ENCODE data around the gene JDP2. TPM values are rescaled to one million over a fixed set of nuclear protein-coding genes. Genes with fewer than 3 reads are reported as not detected.

Gene JDP2
- total and polyA plus RNA-seq, 8 donors, result 6.6 to 25.8 (median 11.3) TPM

GRCh38 chr14:75456997-75457335 lies 29.1 kb downstream of the JDP2 start:
- TF ChIP-seq CTCF (IDR thresholded peaks at IDR 0.05), result no peak
- no peak for DNase-seq
- intact Hi-C loops (cut with DNase I), result no loop called here
- Histone ChIP-seq H3K27ac (peak overlapping the region; percentile 10 to 92 (median 46)), H3K36me3 (peaks cover 0 to 7% (median 0%) of the 10 kb centered on the region in 3 donors), H3K27me3 (no peaks in the 10 kb centered on the region), H3K9me3 (no peaks in the 10 kb centered on the region), H3K4me1 (peaks cover 30 to 65% (median 55%) of the 10 kb centered on the region in 3 donors), H3K4me3 (no peak overlapping the region)
- no peak for FAIRE-seq
- WGBS, 2 donors, result 46 to 58% methylated on average over 5 of the region's 5 CpGs
- no peak for ATAC-seq

GRCh38 chr14:75457648-75458165 lies 29.9 kb downstream of the JDP2 start:
- no peak for TF ChIP-seq CTCF (IDR thresholded peaks at IDR 0.05)
- Histone ChIP-seq H3K9me3 (no peaks in the 10 kb centered on the region), H3K36me3 (peaks cover 0 to 11% (median 0%) of the 10 kb centered on the region in 3 donors), H3K27me3 (no peaks in the 10 kb centered on the region), H3K27ac (peak overlapping the region; percentile 10 to 92 (median 46)), H3K4me3 (no peak overlapping the region), H3K4me1 (peaks cover 22 to 58% (median 50%) of the 10 kb centered on the region in 3 donors)
- intact Hi-C loops (cut with DNase I), result no loop called here
- WGBS, 2 donors, result 75 to 79% methylated on average over 10 of the region's 10 CpGs
- ATAC-seq (no peak), DNase-seq (no peak), FAIRE-seq (no peak)

GRCh38 chr14:75458305-75458704 lies 30.5 kb downstream of the JDP2 start:
- WGBS, 2 donors, result 63 to 83% methylated on average over 3 of the region's 3 CpGs

GRCh38 chr14:75459099-75459741 lies 31.4 kb downstream of the JDP2 start:
- Histone ChIP-seq H3K9me3 (no peaks in the 10 kb centered on the region), H3K27ac (peak overlapping the region; percentile 79 to 92 (median 82)), H3K4me3 (no peak overlapping the region), H3K27me3 (no peaks in the 10 kb centered on the region), H3K4me1 (peaks cover 11 to 45% (median 34%) of the 10 kb centered on the region in 3 donors), H3K36me3 (peaks cover 0 to 16% (median 0%) of the 10 kb centered on the region in 3 donors)
- intact Hi-C loops (cut with DNase I), result no loop called here
- FAIRE-seq (no peak), DNase-seq (peak in 5 of 6 donors; percentile 89 to 95 (median 91)), ATAC-seq (peak; percentile 85 to 88 (median 86))
- WGBS, 2 donors, result 28 to 30% methylated on average over 12 of the region's 12 CpGs
- TF ChIP-seq CTCF (IDR thresholded peaks at IDR 0.05), result peak in 2 of 4 donors; percentile 10 to 27

More at GRCh38 chr14:75458305-75458704, 30.5 kb downstream of the JDP2 start:
- ATAC-seq (no peak), FAIRE-seq (no peak), DNase-seq (no peak)
- intact Hi-C loops (cut with DNase I), result no loop called here
- no peak overlapping the region for H3K4me3 ChIP-seq
- no peaks in the 10 kb centered on the region for H3K9me3 ChIP-seq
- H3K4me1 ChIP-seq, result peaks cover 18 to 52% (median 44%) of the 10 kb centered on the region in 3 donors
- H3K36me3 ChIP-seq, result peaks cover 0 to 16% (median 0%) of the 10 kb centered on the region in 3 donors
- H3K27me3 ChIP-seq, result no peaks in the 10 kb centered on the region
- peak overlapping the region; percentile 79 to 92 (median 82) for H3K27ac ChIP-seq
- TF ChIP-seq CTCF (IDR thresholded peaks at IDR 0.05), result no peak

GRCh38 chr14:75459791-75460190 lies 32.0 kb downstream of the JDP2 start:
- Histone ChIP-seq H3K4me1 (peaks cover 10 to 40% (median 29%) of the 10 kb centered on the region in 3 donors), H3K27ac (peak overlapping the region; percentile 79 to 92 (median 82)), H3K27me3 (no peaks in the 10 kb centered on the region), H3K9me3 (no peaks in the 10 kb centered on the region), H3K36me3 (peaks cover 0 to 16% (median 0%) of the 10 kb centered on the region in 3 donors), H3K4me3 (no peak overlapping the region)
- intact Hi-C loops (cut with DNase I), result no loop called here
- ATAC-seq, result no peak
- 88 to 90% methylated on average over 1 of the region's 1 CpG for WGBS, 2 donors
- TF ChIP-seq CTCF (IDR thresholded peaks at IDR 0.05), result no peak
- DNase-seq, result no peak
- no peak for FAIRE-seq
